GM23338 (cell line): ENCODE results near the gene CSN2. TPM values are rescaled to one million over a fixed set of nuclear protein-coding genes. Genes with fewer than 3 reads are reported as not detected.

Experiments used
- ATAC-seq: fragments of 200-7000 bp; cut with Tn5 transposase; 3 replicates; pipeline ENCODE4 v1.9.1; 2020
- DNase-seq: peaks from one replicate; pipeline ENCODE4 v3.0.0-alpha.2; 2015; ENCODE audit warnings: low spot score
- H2AFZ ChIP-seq: fragments of 200-600 bp; sonication (generic); 2 replicates; pipeline ENCODE4 v1.8.0; 2016; ENCODE audit warnings: antibody characterized with exemption, mild to moderate bottlenecking, moderate library complexity
- H3F3A ChIP-seq: fragments of 200-600 bp; sonication (generic); replicated peaks from 2 replicates; pipeline ENCODE4 v1.8.0; 2017; ENCODE audit warnings: antibody characterized with exemption, mixed run types, low read depth
- H3K27ac ChIP-seq: fragments of 200-600 bp; sonication (generic); 2 replicates; pipeline ENCODE4 v1.6.1; 2016; ENCODE audit warnings: low read depth
- H3K27me3 ChIP-seq: fragments of 200-600 bp; sonication (generic); 2 replicates; pipeline ENCODE4 v1.8.0; 2016; ENCODE audit warnings: mild to moderate bottlenecking, mixed run types, moderate library complexity; ENCODE audit not compliant: insufficient read depth
- H3K36me3 ChIP-seq: fragments of 200-600 bp; sonication (generic); 2 replicates; pipeline ENCODE4 v1.8.0; 2016; ENCODE audit warnings: mild to moderate bottlenecking; ENCODE audit not compliant: insufficient read depth
- H3K4me1 ChIP-seq: fragments of 200-600 bp; sonication (generic); 2 replicates; pipeline ENCODE4 v1.8.0; 2016; ENCODE audit warnings: mild to moderate bottlenecking, moderate library complexity; ENCODE audit not compliant: insufficient read depth
- H3K4me2 ChIP-seq: fragments of 200-600 bp; sonication (generic); 2 replicates; pipeline ENCODE4 v1.7.1; 2017; ENCODE audit warnings: mixed run types
- H3K4me3 ChIP-seq: fragments of 200-600 bp; sonication (generic); 2 replicates; pipeline ENCODE4 v1.6.1; 2016; ENCODE audit warnings: mixed run types
- H3K79me2 ChIP-seq: fragments of 200-600 bp; sonication (generic); replicated peaks from 2 replicates; pipeline ENCODE4 v1.8.0; 2017; ENCODE audit warnings: mild to moderate bottlenecking; ENCODE audit not compliant: insufficient read depth
- H3K9me2 ChIP-seq: fragments of 200-600 bp; sonication (generic); 2 replicates; pipeline ENCODE4 v1.8.0; 2017; ENCODE audit not compliant: insufficient read depth
- H4K20me1 ChIP-seq: fragments of 200-600 bp; sonication (generic); replicated peaks from 2 replicates; pipeline ENCODE4 v1.8.0; 2017; ENCODE audit warnings: mild to moderate bottlenecking; ENCODE audit not compliant: insufficient read depth
- H3K27ac Mint-ChIP-seq: 2 replicates; pipeline ENCODE4 v1.8.0; 2020; ENCODE audit warnings: inconsistent platforms, mild to moderate bottlenecking, moderate library complexity, mixed read lengths
- H3K27me3 Mint-ChIP-seq: 3 replicates; pipeline ENCODE4 v1.8.0; 2022; ENCODE audit warnings: low read depth, mild to moderate bottlenecking, moderate library complexity, mixed read lengths, inconsistent platforms; ENCODE audit not compliant: insufficient read depth, poor library complexity
- H3K36me3 Mint-ChIP-seq: 3 replicates; pipeline ENCODE4 v1.8.0; 2021; ENCODE audit warnings: low read depth, mild to moderate bottlenecking, inconsistent platforms, moderate library complexity, mixed read lengths
- H3K4me1 Mint-ChIP-seq: 3 replicates; pipeline ENCODE4 v1.8.0; 2020; ENCODE audit warnings: mild to moderate bottlenecking, inconsistent platforms, mixed read lengths
- H3K4me3 Mint-ChIP-seq: 3 replicates; pipeline ENCODE4 v1.8.0; 2021; ENCODE audit warnings: moderate library complexity, mild to moderate bottlenecking, inconsistent platforms, mixed read lengths
- H3K9me3 Mint-ChIP-seq: 3 replicates; pipeline ENCODE4 v1.8.0; 2020; ENCODE audit warnings: moderate library complexity, mild to moderate bottlenecking, inconsistent platforms, mixed read lengths
- CREB1 ChIP-seq: fragments of 250-450 bp; sonication (Bioruptor Pico); IDR thresholded peaks from 2 replicates; pipeline ENCODE4 v1.5.0; 2020; ENCODE audit warnings: low read depth, mild to moderate bottlenecking, moderate library complexity
- CTCF ChIP-seq, 2 experiments: fragments of 200-600 bp in 1 of 2; sonication (generic) in 1 of 2; conservative IDR thresholded peaks; 2 replicates each; pipeline versions ENCODE4 v1.5.1 to v1.6.1; 2016 to 2017; ENCODE audit warnings: antibody characterized with exemption in 2 of 2, low read depth in 2 of 2, mild to moderate bottlenecking in 2 of 2, moderate library complexity in 1 of 2
- ETS1 ChIP-seq: IDR thresholded peaks from 2 replicates; pipeline ENCODE4 v1.6.1; 2016; ENCODE audit warnings: antibody characterized with exemption
- EZH2 ChIP-seq: fragments of 200-600 bp; sonication (generic); IDR thresholded peaks from one replicate; pipeline ENCODE4 v1.8.0; 2017; ENCODE audit warnings: antibody characterized with exemption, mild to moderate bottlenecking, low read depth; ENCODE audit not compliant: unreplicated experiment
- EZH2phosphoT487 ChIP-seq: fragments of 200-600 bp; sonication (generic); IDR thresholded peaks from one replicate; pipeline ENCODE4 v1.8.1; 2018; ENCODE audit warnings: antibody characterized with exemption; ENCODE audit not compliant: unreplicated experiment
- JUNB ChIP-seq: IDR thresholded peaks from one replicate; pipeline ENCODE4 v1.6.1; 2016; ENCODE audit warnings: antibody characterized with exemption; ENCODE audit not compliant: unreplicated experiment
- NANOG ChIP-seq: IDR thresholded peaks from 2 replicates; pipeline ENCODE4 v1.6.1; 2016; ENCODE audit warnings: antibody characterized with exemption, borderline replicate concordance
- POLR2AphosphoS5 ChIP-seq: IDR thresholded peaks from 2 replicates; pipeline ENCODE4 v1.6.1; 2016; ENCODE audit warnings: antibody characterized with exemption, low read depth
- REST ChIP-seq: IDR thresholded peaks from one replicate; pipeline ENCODE4 v1.6.1; 2018; ENCODE audit warnings: antibody characterized with exemption; ENCODE audit not compliant: unreplicated experiment
- STAT1 ChIP-seq: IDR thresholded peaks from one replicate; pipeline ENCODE4 v1.6.1; 2016; ENCODE audit warnings: antibody characterized with exemption; ENCODE audit not compliant: unreplicated experiment
- ZNF114 ChIP-seq: fragments of 250-450 bp; sonication (Bioruptor Pico); IDR thresholded peaks from 2 replicates; pipeline ENCODE4 v1.5.0; 2020; ENCODE audit warnings: mild to moderate bottlenecking, moderate library complexity
- ZNF331 ChIP-seq: fragments of 250-450 bp; sonication (Bioruptor Pico); IDR thresholded peaks from 2 replicates; pipeline ENCODE4 v1.5.0; 2020; ENCODE audit warnings: low read depth, mild to moderate bottlenecking, moderate library complexity
- ZNF462 ChIP-seq: fragments of 250-450 bp; sonication (Bioruptor Pico); IDR thresholded peaks from 2 replicates; pipeline ENCODE4 v1.5.0; 2020; ENCODE audit warnings: mild to moderate bottlenecking, moderate library complexity
- polyA plus RNA-seq: library from polyadenylated mRNA; unstranded; fragments of >200 nt; fragmentation: Nextera tagmentation; extraction: Ambion mirVana; gene quantifications from 2 replicates; pipeline ENCODE4 v1.2.1, GENCODE V29; 2016
- total RNA-seq: library from RNA; depleted of rRNA; stranded (reverse); fragments of >200 nt; shearing (Covaris generic); gene quantifications from 2 replicates; pipeline ENCODE4 v1.2.3, GENCODE V29; 2014

Gene CSN2
- total and polyA plus RNA-seq, 2 experiments from 2014 or later = not detected

- no peaks in the 10 kb centered on the region for H3K9me2 ChIP-seq
- TF ChIP-seq ZNF331 (no peak), NANOG (no peak), EZH2 (no peak), JUNB (no peak), REST (no peak), ZNF462 (CRISPR knock-in tag) (no peak), CREB1 (CRISPR knock-in tag) (no peak), CTCF (conservative IDR thresholded peaks at IDR 0.05; ENCODE audit: low read depth in 2 of 2) (no peak), ZNF114 (CRISPR knock-in tag) (no peak), EZH2phosphoT487 (no peak), POLR2AphosphoS5 (no peak), ETS1 (no peak), STAT1 (no peak)
- no peak for ATAC-seq
Measured at GRCh38 chr4:69951602-69952001, 13.9 kb downstream of the CSN2 start.

More at GRCh38 chr4:69951602-69952001, 13.9 kb downstream of the CSN2 start:
- Mint-ChIP-seq H3K4me3 (no peak overlapping the region), H3K27me3 (no peaks in the 10 kb centered on the region), H3K9me3 (no peaks in the 10 kb centered on the region), H3K4me1 (peaks cover 6% of the 10 kb centered on the region; the same call in 2 of the 3 replicates), H3K27ac (no peak overlapping the region), H3K36me3 (no peaks in the 10 kb centered on the region)
- Histone ChIP-seq H3K4me1 (no peaks in the 10 kb centered on the region), H3K27ac (no peak overlapping the region), H3K4me2 (no peak overlapping the region), H3K4me3 (no peak overlapping the region), H3K27me3 (no peaks in the 10 kb centered on the region), H4K20me1 (no peaks in the 10 kb centered on the region), H2AFZ (no peak overlapping the region), H3F3A (no peaks in the 10 kb centered on the region), H3K79me2 (no peaks in the 10 kb centered on the region), H3K36me3 (no peaks in the 10 kb centered on the region)
- no peak for DNase-seq
